Brain microvascular endothelial cell (primary cell): ENCODE results near the gene ALDH3B1.
A peak's percentile ranks its signal among the peaks of the same experiment; 100 is the strongest.

Experiments used
- DNase-seq: peaks from one replicate; pipeline ENCODE4 v3.0.0-alpha.2; 2020
- H3K27ac ChIP-seq: fragments of 250-450 bp; sonication (Bioruptor Pico); 2 replicates; pipeline ENCODE4 v1.5.1; 2020; ENCODE audit warnings: mild to moderate bottlenecking, moderate library complexity
- H3K27me3 ChIP-seq: fragments of 250-450 bp; sonication (Bioruptor Pico); replicated peaks from 2 replicates; pipeline ENCODE4 v1.5.1; 2020; ENCODE audit warnings: mild to moderate bottlenecking
- H3K36me3 ChIP-seq: fragments of 250-450 bp; sonication (Bioruptor Pico); replicated peaks from 2 replicates; pipeline ENCODE4 v1.5.1; 2020; ENCODE audit warnings: mild to moderate bottlenecking
- H3K4me3 ChIP-seq: 2 replicates; pipeline ENCODE4 v1.5.1; 2011; ENCODE audit warnings: low read depth, mild to moderate bottlenecking, control low read depth, low read length, moderate library complexity
- in situ Hi-C: cut with HindIII; loops from 2 replicates; pipeline ENCODE4 v1.10.0; 2017; ENCODE audit warnings: low sequenced_read_pairs, low pct_ligation_motif_present
- TF ChIP-seq, protein P1 (sequence below): IDR thresholded peaks from 2 replicates; pipeline ENCODE4 v1.5.1; 2011; ENCODE audit warnings: low read depth, mild to moderate bottlenecking, moderate library complexity, low read length, control low read depth, inconsistent platforms; ENCODE audit errors: missing control alignments

ALDH3B1 gene

DNA sequence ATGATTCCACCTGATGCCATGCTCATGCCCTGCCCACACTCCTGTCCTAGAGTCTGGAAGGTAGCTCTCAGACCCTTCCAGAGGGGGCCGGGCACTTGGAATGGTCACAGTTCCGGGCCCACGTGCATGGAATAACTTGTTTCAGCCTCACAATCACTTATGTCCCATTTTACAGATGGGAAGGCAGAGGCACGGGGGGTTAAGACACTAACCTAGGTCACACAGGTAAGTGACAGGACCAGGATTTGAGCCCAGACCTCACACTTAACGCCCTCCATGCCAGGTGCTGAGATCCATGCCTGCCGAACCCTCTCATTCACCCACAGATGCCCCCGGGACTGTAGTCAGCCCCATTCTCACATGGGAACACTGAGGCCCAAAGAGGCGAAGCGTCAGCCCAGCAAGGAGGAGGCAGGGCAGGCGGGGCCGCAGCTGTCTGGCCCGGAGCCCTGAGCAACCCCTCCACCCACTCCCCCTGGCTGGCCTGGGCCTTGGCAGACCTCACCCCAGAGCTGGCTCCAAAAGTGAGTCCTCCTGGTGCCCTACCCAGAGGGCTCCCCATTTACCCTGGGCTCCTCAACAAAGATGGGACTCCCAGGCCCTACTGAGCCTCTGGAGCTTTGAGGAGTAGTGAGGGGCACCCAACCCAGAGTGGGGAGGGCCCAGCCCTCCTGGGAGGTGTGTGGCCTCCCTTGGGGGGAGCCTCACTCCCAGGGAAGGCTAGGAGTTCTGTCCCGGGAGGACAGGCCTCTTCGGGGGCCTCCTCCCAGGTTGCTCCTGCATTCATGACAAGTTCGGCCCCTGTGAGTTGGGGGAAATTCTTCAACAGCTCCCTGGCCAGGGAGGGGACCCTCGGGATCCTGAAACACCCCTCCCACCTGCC is 2.4 kb upstream of the ALDH3B1 start:
- no peaks in the 10 kb centered on the region for H3K36me3 ChIP-seq
- no peak overlapping the region for H3K27ac ChIP-seq
- no peaks in the 10 kb centered on the region for H3K27me3 ChIP-seq
- TF ChIP-seq, protein P1, sequence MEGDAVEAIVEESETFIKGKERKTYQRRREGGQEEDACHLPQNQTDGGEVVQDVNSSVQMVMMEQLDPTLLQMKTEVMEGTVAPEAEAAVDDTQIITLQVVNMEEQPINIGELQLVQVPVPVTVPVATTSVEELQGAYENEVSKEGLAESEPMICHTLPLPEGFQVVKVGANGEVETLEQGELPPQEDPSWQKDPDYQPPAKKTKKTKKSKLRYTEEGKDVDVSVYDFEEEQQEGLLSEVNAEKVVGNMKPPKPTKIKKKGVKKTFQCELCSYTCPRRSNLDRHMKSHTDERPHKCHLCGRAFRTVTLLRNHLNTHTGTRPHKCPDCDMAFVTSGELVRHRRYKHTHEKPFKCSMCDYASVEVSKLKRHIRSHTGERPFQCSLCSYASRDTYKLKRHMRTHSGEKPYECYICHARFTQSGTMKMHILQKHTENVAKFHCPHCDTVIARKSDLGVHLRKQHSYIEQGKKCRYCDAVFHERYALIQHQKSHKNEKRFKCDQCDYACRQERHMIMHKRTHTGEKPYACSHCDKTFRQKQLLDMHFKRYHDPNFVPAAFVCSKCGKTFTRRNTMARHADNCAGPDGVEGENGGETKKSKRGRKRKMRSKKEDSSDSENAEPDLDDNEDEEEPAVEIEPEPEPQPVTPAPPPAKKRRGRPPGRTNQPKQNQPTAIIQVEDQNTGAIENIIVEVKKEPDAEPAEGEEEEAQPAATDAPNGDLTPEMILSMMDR: no peak
- in situ Hi-C loops: no loop called here
- no peak for DNase-seq
- H3K4me3 ChIP-seq: no peak overlapping the region

DNA sequence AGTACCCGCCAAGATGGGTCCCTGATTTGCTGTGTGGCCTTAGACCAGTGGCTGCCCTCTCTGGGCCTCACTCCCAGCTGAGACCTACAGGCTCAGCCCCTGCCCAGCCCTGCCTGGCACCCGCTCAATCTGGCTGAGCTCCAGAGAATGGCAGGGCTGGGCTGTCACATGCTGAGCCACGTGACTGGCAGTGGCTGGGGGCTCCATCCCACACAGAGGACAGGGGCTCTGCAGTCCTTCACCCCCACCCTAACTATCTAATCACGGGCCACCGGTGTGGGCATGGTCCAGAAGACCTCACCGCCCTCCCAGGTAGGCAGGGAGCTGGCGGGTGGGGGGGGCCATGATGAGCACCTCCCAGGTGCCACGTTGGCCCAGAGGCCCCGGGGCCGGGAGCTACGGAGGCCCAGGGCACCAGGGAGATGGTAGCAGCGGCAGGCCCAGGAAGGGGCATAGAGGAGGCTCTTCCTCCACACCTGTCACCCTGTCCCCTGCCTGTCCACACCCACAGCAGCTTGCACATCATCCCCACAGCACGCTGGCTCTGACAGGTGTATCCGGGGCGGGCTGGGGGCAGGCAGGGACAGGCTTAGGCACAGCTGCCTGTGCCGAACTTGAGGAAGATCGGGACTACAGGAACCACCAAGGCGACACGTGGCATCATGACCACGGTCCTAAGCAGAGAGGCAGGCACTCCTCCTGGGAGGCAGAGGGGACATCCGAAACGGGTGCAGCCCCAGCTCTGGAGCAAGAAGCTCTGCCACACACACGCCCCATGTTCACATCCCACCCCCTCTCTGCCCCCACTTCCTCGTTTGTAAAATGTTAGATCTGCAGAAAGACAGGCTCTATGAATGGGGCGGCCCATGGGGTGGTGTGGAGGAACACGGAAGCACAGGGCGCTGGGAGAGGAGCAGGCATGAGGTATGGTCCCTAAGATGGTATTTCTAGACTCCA is 1.5 kb upstream of the ALDH3B1 start:
- H3K36me3 ChIP-seq: no peaks in the 10 kb centered on the region
- peak overlapping the region; percentile 88 for H3K27ac ChIP-seq
- no peaks in the 10 kb centered on the region for H3K27me3 ChIP-seq
- in situ Hi-C loops: no loop called here
- H3K4me3 ChIP-seq: no peak overlapping the region
- no peak for DNase-seq
- TF ChIP-seq, protein P1: no peak

DNA sequence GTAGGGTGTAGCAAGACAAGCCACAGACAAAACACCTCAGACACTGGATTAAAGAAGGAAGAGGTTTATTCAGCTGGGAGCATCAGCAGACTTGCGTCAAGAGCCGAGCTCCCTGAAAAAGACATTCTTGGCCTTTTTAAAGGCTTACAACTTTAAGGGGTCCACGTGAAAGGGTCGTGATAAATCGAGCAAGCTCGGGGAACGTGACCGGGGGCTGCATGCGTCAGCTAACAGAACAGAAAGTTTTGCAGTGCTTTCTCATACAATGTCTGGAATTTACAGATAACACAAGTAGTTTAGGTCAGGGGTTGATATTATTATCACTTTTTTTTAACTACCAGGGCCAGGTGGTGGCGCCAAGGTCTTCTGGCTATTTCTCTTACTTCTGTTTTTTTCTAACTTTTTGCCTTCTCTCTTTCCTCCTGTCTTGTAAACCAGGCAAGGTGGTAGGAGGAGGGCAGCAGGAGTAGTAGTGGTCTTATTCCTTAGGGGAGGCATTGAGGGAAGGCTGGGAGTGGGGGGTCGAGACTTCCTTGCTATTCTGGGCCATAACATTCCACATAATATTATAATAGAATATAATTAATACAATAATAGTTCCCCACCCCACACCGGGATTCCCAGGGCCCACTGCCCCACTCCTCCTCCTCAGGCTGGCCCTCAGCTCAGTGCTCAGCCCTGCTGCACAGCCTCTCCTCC is 587 bp upstream of the ALDH3B1 start:
- Histone ChIP-seq H3K4me3 (peak overlapping the region; percentile 52), H3K36me3 (no peaks in the 10 kb centered on the region), H3K27ac (peak overlapping the region; percentile 88), H3K27me3 (no peaks in the 10 kb centered on the region)
- in situ Hi-C loops: no loop called here
- DNase-seq: peak; percentile 43
- TF ChIP-seq, protein P1: peak; percentile 44

DNA sequence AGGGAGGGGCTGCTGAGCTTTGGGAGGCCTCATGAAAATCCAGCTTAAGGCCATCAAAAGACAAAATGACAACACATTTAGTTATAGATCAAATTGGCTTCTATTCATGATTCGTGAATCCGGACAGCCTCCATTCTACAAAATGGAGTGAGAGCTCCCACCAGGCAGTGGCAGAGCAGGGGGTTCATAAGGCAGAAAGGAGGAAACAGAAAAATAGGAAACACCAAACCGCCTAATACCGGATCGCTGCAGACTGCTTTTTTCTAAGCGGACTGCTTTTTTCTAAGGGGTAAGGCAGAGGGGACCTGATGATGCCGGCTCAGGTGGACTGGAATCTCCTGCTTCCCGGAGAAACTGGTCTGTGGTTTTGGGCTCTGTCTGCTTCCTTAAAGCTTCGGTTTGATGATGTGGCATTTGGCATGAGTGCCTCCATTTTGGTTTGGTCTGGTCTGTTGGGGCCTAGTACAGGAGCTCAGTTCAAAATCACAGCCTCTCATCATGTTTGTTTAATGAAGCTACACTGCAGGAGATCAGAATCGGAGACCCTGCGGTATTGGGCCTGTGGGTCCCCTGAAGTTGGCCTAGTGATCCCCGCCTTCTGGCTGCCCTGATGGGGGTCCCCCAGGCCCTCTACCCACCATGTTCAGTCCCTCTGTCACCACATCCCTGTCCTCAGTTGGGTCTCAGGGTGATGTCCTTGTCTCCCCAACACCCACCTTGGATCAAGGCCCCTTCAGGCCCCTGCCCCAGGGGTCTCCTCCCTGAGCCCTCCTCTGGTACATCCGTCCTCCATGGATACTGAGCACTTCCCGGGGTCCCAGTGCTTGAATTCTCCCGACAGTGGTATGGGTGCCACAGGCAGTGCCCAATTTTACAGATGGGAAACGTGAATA is 1.2 kb downstream of the ALDH3B1 start:
- Histone ChIP-seq H3K27ac (peak overlapping the region; percentile 88), H3K4me3 (peak overlapping the region; percentile 52), H3K27me3 (no peaks in the 10 kb centered on the region), H3K36me3 (no peaks in the 10 kb centered on the region)
- in situ Hi-C loops: no loop called here
- DNase-seq: no peak
- TF ChIP-seq, protein P1: no peak
